HUES6 (cell line): ENCODE measurements around the gene ARIH2.

Experiments used
- H3K27ac ChIP-seq: 2 replicates; pipeline ENCODE4 v1.7.0; 2013; ENCODE audit warnings: low read depth, mild to moderate bottlenecking, low read length, inconsistent platforms
- H3K27me3 ChIP-seq: 2 replicates; pipeline ENCODE4 v1.6.1; 2013; ENCODE audit warnings: low read length; ENCODE audit not compliant: control insufficient read depth, insufficient read depth
- H3K36me3 ChIP-seq: 2 replicates; pipeline ENCODE4 v1.6.1; 2013; ENCODE audit warnings: low read length; ENCODE audit not compliant: control insufficient read depth, insufficient read depth
- H3K4me1 ChIP-seq: 2 replicates; pipeline ENCODE4 v1.6.1; 2013; ENCODE audit warnings: low read length; ENCODE audit not compliant: control insufficient read depth, insufficient read depth
- H3K4me3 ChIP-seq: 2 replicates; pipeline ENCODE4 v1.5.1; 2013; ENCODE audit warnings: low read depth, low read length
- H3K9ac ChIP-seq: one replicate; pipeline ENCODE4 v1.6.1; 2013; ENCODE audit warnings: mild to moderate bottlenecking, low read length
- H3K9me3 ChIP-seq: 2 replicates; pipeline ENCODE4 v1.6.1; 2013; ENCODE audit warnings: low read depth, low read length; ENCODE audit not compliant: control insufficient read depth, insufficient read depth

ARIH2 gene

DNA sequence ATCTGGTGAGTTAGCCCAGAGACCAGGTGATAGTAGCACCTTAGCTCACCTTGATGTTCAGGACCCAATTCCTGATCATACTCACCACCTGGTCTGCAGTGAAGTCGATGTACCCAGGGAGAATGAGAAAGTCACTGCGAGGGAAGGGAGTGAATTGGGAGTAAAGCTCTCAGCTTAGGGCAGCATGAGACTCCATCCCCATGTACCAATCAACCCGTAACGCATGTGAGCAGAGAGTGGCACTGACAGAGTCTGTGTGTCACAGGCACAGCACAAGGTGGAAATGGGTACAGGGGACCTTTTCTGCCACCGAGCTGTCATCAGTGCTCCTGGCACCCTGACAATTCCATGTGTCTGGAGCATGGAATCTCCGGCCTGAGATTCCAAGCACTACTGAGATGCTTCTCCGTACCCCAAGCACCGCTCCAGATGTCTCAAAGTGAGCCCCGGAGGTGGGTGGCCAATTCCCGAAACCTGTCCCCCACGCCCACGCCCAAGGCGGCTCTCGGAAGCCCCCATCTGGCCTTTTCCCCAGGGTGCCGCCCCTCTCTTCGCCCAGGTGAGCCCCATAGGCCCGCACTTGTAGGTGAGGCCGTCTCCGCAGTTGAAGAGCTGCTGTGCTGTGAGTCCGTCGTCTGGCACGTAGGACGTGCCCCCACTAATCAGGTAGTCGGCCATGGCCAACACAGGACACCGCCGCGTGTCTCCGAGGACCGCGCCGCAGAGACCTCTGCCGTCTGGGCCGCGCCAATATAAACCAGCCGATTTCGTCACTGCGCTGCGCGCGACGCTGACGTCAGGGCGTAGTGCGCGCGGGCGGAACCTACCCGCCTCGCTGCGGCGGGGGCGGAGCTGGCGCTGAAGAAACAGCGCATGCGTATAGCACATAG is 110.3 kb downstream of the ARIH2 start, which contains the start of gene IMPDH2:
Gene IMPDH2, minus strand, starts transcription at position 726 of the 890 bp plus-strand sequence. Its CDS starts 48 bp downstream, at position 678.
- Histone ChIP-seq H3K4me1 (peaks cover 7% of the 10 kb centered on the region), H3K36me3 (peaks cover 78% of the 10 kb centered on the region), H3K9ac (peak within 1 kb of the TSS; percentile 86), H3K4me3 (peak within 1 kb of the TSS; percentile 73), H3K27ac (peak within 1 kb of the TSS; percentile 74; the same call in 1 of the 2 replicates), H3K9me3 (no peaks in the 10 kb centered on the region), H3K27me3 (no peaks in the 10 kb centered on the region)

DNA sequence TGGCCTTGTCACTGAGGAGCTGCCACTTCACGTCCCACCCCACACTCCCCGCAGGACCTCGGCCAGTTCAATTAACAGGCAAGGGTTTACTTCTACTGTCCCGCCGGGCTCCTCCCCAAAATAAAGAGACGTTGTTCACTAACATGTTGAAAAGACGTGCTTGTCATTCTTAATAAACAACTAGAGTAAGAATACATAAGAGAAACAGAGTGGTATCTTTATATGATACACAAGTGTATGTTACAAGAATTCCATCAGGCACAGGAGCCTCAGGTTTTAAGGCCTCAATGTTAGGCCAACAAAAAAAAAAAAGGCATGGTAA is 110.9 kb downstream of the ARIH2 start:
- Histone ChIP-seq H3K27ac (no peak overlapping the region), H3K9me3 (no peaks in the 10 kb centered on the region), H3K27me3 (no peaks in the 10 kb centered on the region), H3K9ac (no peak overlapping the region), H3K36me3 (peaks cover 78% of the 10 kb centered on the region), H3K4me1 (peaks cover 7% of the 10 kb centered on the region), H3K4me3 (peak overlapping the region; percentile 12; the same call in 1 of the 2 replicates)

DNA sequence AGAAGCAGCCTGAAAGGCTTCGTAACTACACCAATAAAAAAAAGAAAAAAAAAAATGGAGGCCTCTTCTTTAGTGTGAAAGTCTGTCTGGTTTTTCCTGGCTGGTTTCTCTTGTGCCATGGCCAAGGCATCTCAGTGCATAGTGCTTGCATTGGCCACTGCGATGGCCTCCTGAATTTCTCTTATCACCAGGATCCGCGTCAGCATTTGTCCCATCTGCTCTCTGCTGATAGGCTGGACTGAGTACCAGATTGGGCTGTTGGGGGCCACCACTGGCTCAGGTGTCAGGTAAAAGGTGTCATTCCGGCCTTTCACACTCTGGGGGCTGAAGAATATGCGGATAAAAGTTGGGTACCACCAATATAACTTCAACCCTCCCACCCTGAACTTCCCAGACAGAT is 111.7 kb downstream of the ARIH2 start:
- Histone ChIP-seq H3K4me3 (no peak overlapping the region), H3K4me1 (peaks cover 7% of the 10 kb centered on the region), H3K9me3 (no peaks in the 10 kb centered on the region), H3K27me3 (no peaks in the 10 kb centered on the region), H3K9ac (no peak overlapping the region), H3K36me3 (peaks cover 78% of the 10 kb centered on the region), H3K27ac (no peak overlapping the region)

DNA sequence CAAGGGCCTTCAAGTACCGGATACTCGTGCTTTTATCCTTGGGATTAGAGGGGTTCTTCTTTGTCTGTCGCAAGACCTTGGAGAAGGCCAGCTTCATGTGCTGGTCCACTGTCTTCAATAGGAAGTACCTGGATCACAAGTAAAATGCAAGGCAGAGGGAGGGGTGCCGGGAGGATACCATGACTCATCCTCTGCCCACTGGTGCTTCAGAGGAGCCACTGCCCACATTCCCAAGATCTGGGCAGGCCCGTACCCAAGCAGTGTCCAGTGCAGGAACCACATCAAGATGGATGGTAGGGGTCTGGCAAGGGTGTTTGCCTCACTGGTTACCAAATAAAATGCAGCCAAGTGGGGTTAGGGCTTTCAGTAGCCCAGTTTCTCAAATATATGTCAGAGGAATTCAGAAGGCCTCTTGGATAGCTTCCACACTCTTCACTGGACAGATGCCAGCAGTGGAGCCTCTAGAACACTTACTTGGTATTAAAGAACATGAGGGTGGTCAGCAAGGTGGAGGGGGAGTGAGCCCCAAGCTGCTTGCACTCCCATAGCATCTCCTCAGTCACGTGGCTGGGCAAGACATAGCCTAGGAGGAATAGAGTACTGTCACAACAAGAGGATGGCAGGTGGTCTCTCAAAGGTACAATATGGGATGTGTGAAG is 114.1 kb downstream of the ARIH2 start:
- Histone ChIP-seq H3K27me3 (no peaks in the 10 kb centered on the region), H3K27ac (no peak overlapping the region), H3K9me3 (no peaks in the 10 kb centered on the region), H3K4me3 (no peak overlapping the region), H3K9ac (no peak overlapping the region), H3K36me3 (peaks cover 73% of the 10 kb centered on the region), H3K4me1 (peaks cover 7% of the 10 kb centered on the region)

DNA sequence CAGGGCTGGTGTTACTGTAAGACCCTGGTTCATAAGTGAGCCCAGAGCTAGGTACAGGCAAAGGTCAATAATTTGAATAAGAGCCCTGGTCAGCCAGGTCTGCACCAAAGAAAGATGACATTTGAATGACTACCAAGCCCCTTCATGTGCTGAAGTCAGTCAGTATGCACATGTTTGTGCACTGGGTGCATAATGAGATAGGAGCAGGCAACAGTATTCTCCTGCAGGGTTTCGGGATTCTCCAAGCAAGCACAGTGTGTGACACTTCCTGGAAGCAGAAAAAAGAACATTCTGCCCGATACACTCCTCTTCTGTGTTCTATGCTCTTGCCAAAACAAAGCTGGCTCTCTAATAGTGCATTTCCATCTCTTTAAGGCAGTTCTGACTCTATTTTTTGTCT is 116.0 kb downstream of the ARIH2 start:
- Histone ChIP-seq H3K27me3 (no peaks in the 10 kb centered on the region), H3K9ac (no peak overlapping the region)

DNA sequence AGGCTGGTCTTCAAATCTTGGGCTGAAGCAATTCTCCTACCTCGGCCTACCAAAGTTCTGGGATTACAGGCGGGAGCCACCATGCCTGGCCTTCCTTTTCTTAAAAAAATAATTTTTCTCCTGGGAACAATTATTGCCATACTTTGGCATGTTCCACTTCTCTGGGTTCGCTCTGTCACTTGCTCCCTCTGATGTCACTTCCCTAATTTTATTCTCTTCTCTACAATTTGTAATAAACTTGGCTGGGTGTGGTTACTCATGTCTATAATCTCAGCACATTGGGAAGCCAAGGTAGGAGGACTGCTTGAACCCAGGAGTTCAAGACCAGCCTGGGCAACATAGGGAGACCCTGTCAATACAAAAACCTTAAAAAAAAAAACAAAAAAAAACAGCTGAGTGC is 116.6 kb downstream of the ARIH2 start:
- H3K36me3 ChIP-seq: peaks cover 75% of the 10 kb centered on the region

More for the DNA sequence above, 116.0 kb downstream of the ARIH2 start:
- Histone ChIP-seq H3K4me1 (no peaks in the 10 kb centered on the region), H3K27ac (no peak overlapping the region), H3K4me3 (no peak overlapping the region), H3K9me3 (no peaks in the 10 kb centered on the region), H3K36me3 (peaks cover 71% of the 10 kb centered on the region)

More for the DNA sequence above, 116.6 kb downstream of the ARIH2 start:
- no peaks in the 10 kb centered on the region for H3K4me1 ChIP-seq
- H3K27ac ChIP-seq: no peak overlapping the region
- H3K9ac ChIP-seq: no peak overlapping the region
- no peaks in the 10 kb centered on the region for H3K27me3 ChIP-seq
- no peak overlapping the region for H3K4me3 ChIP-seq
- no peaks in the 10 kb centered on the region for H3K9me3 ChIP-seq
